DOHH2 (cell line): ENCODE measurements around the gene PDE4B.

Source experiments
- H3F3A ChIP-seq: fragments of 200-600 bp; sonication (generic), shearing (Covaris generic); 2 replicates; pipeline ENCODE4 v1.6.0; 2016; ENCODE audit warnings: antibody characterized with exemption, mild to moderate bottlenecking; ENCODE audit not compliant: control insufficient read depth, insufficient read depth
- H3K27ac ChIP-seq: fragments of 200-600 bp; sonication (generic); 2 replicates; pipeline ENCODE4 v1.5.1; 2014; ENCODE audit warnings: low read depth, mild to moderate bottlenecking, low read length, moderate library complexity
- H3K27me3 ChIP-seq: fragments of 200-600 bp; sonication (generic); 2 replicates; pipeline ENCODE4 v1.6.1; 2014; ENCODE audit warnings: mild to moderate bottlenecking, low read length, mixed read lengths; ENCODE audit not compliant: control insufficient read depth
- H3K36me3 ChIP-seq: fragments of 200-600 bp; sonication (generic); 2 replicates; pipeline ENCODE4 v1.6.1; 2014; ENCODE audit warnings: mild to moderate bottlenecking, low read length, moderate library complexity, mixed read lengths; ENCODE audit not compliant: control insufficient read depth
- H3K4me1 ChIP-seq: fragments of 200-600 bp; sonication (generic); 2 replicates; pipeline ENCODE4 v1.6.1; 2014; ENCODE audit warnings: mild to moderate bottlenecking, low read length, mixed read lengths; ENCODE audit not compliant: control insufficient read depth
- H3K4me2 ChIP-seq: fragments of 200-600 bp; sonication (generic); 2 replicates; pipeline ENCODE4 v1.6.0; 2014; ENCODE audit warnings: mild to moderate bottlenecking, low read length, moderate library complexity
- H3K4me3 ChIP-seq: fragments of 200-600 bp; sonication (generic); 2 replicates; pipeline ENCODE4 v1.5.1; 2014; ENCODE audit warnings: mild to moderate bottlenecking, low read length, mixed read lengths
- H3K79me2 ChIP-seq: fragments of 200-600 bp; sonication (generic); 2 replicates; pipeline ENCODE4 v1.6.1; 2014; ENCODE audit warnings: mild to moderate bottlenecking, low read length, mixed read lengths; ENCODE audit not compliant: control insufficient read depth
- H3K9me2 ChIP-seq: fragments of 200-600 bp; sonication (generic); replicated peaks from 2 replicates; pipeline ENCODE4 v1.6.1; 2014; ENCODE audit warnings: mild to moderate bottlenecking, low read length, mixed read lengths; ENCODE audit not compliant: control insufficient read depth
- H3K9me3 ChIP-seq: fragments of 200-600 bp; sonication (generic); 2 replicates; pipeline ENCODE4 v1.6.1; 2014; ENCODE audit warnings: antibody characterized with exemption, low read length, mixed read lengths; ENCODE audit not compliant: control insufficient read depth, insufficient read depth
- H4K20me1 ChIP-seq: fragments of 200-600 bp; sonication (generic); 2 replicates; pipeline ENCODE4 v1.6.0; 2014; ENCODE audit warnings: low read depth, mild to moderate bottlenecking, antibody characterized with exemption, low read length, moderate library complexity; ENCODE audit not compliant: control insufficient read depth, insufficient read depth
- EZH2phosphoT487 ChIP-seq: fragments of 200-600 bp; sonication (generic); IDR thresholded peaks from 2 replicates; pipeline ENCODE4 v1.6.1; 2017; ENCODE audit warnings: borderline replicate concordance, mild to moderate bottlenecking, antibody characterized with exemption, low read length, moderate library complexity, mixed read lengths
- TF ChIP-seq, protein P1 (sequence below): fragments of 200-600 bp; sonication (generic); IDR thresholded peaks from one replicate; pipeline ENCODE4 v1.5.1; 2014; ENCODE audit warnings: antibody characterized with exemption, mild to moderate bottlenecking, low read depth, low read length; ENCODE audit not compliant: poor library complexity, severe bottlenecking

Gene PDE4B

DNA sequence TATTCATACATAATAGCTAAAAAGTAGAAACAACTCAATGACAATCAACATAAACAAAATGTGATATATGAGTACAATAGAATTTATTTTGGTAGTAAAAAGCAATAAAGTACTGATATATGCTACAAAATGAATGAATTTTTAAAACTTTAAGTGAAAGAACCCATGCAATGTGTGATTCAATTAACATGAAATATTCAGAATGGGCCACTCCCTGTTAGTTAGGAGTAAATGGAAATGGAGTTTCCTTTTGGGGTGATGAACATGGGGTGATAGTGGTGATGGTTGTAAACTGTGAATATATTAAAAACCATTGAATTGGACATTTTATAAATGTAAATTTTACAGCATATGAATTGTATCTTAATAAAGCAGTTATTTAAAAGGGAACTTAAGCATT, 374.6 kb downstream of the PDE4B start:
- Histone ChIP-seq H3F3A (peaks cover 9% of the 10 kb centered on the region), H3K9me2 (no peaks in the 10 kb centered on the region), H3K4me3 (0 out of 2 replicates have a peak overlapping the region, but pooled peaks have one; percentile 1), H4K20me1 (no peaks in the 10 kb centered on the region), H3K4me1 (peaks cover 52% of the 10 kb centered on the region), H3K36me3 (no peaks in the 10 kb centered on the region), H3K27me3 (no peaks in the 10 kb centered on the region), H3K27ac (peak overlapping the region; percentile 69), H3K9me3 (0 out of 2 replicates have a peak, but pooled peaks cover 2% of the 10 kb centered on the region), H3K4me2 (peak overlapping the region; percentile 64), H3K79me2 (no peaks in the 10 kb centered on the region)
- no peak for TF ChIP-seq EZH2phosphoT487
- TF ChIP-seq, protein P1, sequence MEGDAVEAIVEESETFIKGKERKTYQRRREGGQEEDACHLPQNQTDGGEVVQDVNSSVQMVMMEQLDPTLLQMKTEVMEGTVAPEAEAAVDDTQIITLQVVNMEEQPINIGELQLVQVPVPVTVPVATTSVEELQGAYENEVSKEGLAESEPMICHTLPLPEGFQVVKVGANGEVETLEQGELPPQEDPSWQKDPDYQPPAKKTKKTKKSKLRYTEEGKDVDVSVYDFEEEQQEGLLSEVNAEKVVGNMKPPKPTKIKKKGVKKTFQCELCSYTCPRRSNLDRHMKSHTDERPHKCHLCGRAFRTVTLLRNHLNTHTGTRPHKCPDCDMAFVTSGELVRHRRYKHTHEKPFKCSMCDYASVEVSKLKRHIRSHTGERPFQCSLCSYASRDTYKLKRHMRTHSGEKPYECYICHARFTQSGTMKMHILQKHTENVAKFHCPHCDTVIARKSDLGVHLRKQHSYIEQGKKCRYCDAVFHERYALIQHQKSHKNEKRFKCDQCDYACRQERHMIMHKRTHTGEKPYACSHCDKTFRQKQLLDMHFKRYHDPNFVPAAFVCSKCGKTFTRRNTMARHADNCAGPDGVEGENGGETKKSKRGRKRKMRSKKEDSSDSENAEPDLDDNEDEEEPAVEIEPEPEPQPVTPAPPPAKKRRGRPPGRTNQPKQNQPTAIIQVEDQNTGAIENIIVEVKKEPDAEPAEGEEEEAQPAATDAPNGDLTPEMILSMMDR: no peak

DNA sequence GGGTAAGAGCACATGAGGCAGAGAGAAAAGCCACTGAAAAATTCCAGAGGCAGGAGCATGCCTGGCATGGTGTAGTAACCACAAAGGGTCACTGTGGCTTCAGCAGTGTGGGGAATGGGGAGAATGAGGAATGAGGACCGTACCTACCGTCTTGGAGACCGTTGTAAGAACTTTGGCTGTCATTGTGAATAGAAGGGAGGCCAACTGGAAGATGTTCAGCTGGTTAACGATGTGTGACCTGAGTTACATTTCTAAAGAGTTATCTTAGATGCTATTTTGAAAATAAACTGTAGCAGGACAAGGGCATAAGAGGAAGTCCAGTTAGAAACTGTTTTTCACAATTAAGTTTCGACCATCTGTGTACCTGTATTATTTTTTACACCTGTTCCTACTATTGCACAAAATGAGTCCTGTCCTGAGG, 375.8 kb downstream of the PDE4B start:
- Histone ChIP-seq H3K27ac (peak overlapping the region; percentile 69), H3K4me2 (peak overlapping the region; percentile 64), H3K79me2 (no peaks in the 10 kb centered on the region), H3K27me3 (no peaks in the 10 kb centered on the region), H3F3A (peaks cover 9% of the 10 kb centered on the region), H3K4me1 (peaks cover 52% of the 10 kb centered on the region), H3K9me3 (0 out of 2 replicates have a peak, but pooled peaks cover 2% of the 10 kb centered on the region), H3K9me2 (no peaks in the 10 kb centered on the region), H4K20me1 (no peaks in the 10 kb centered on the region), H3K36me3 (no peaks in the 10 kb centered on the region), H3K4me3 (peak overlapping the region; percentile 59)
- no peak for TF ChIP-seq EZH2phosphoT487
- TF ChIP-seq, protein P1: no peak

DNA sequence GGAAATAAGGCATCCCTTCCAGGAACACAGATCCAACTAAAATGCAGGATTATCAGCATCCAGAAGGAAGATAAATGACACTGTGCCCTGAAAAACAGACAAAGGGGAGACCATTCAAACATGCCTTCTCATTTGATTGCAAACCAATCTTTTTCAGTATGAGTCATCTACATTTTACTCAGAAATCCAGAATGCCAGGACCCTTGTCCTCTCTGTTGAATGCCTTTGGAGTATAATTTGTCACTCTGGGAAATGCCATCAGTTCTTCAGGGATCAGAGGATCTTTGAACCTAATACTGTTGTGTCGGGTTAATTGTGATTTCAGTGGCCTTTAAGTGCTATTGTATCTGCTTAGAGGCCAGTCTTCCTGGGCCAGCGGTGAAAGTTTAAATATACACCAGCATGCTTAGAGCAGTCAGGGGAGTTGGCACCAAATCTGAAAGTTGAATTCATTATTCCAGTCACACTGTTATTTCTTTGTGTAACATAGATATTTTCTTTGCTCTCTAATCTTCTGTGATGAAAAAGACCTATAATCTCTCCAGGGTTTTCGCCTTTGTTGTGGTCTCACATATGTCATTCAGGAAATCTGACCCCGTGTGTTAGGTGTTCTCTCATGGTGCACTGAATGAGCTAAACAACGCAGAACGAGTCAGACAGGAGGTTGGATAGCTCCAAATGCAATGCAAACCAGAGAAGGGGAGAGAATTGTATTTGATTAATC, 376.4 kb downstream of the PDE4B start:
- Histone ChIP-seq H3K4me2 (peak overlapping the region; percentile 64), H3F3A (peaks cover 9% of the 10 kb centered on the region), H3K79me2 (no peaks in the 10 kb centered on the region), H4K20me1 (no peaks in the 10 kb centered on the region), H3K4me3 (peak overlapping the region; percentile 59), H3K4me1 (peaks cover 52% of the 10 kb centered on the region), H3K36me3 (no peaks in the 10 kb centered on the region), H3K9me2 (no peaks in the 10 kb centered on the region), H3K27me3 (no peaks in the 10 kb centered on the region), H3K9me3 (0 out of 2 replicates have a peak, but pooled peaks cover 2% of the 10 kb centered on the region), H3K27ac (peak overlapping the region; percentile 69)
- TF ChIP-seq EZH2phosphoT487: no peak
- TF ChIP-seq, protein P1: no peak
